HepG2 (cell line): ENCODE measurements around the gene STOML1. TPM values are rescaled to one million over a fixed set of nuclear protein-coding genes. Genes with fewer than 3 reads are reported as not detected.

Experiments
- CTCF ChIP-seq: sonication (generic); formaldehyde crosslinking; IDR thresholded peaks from 2 replicates; pipeline ENCODE4 v1.5.0; 2020; ENCODE audit warnings: mild to moderate bottlenecking, missing genetic modification reagents, moderate library complexity
- HMGA1 ChIP-seq: sonication (generic); formaldehyde crosslinking; conservative IDR thresholded peaks from 2 replicates; pipeline ENCODE4 v1.4.0; 2020; ENCODE audit warnings: missing genetic modification reagents
- MAF1 ChIP-seq: sonication (generic); formaldehyde crosslinking; IDR thresholded peaks from 2 replicates; pipeline ENCODE4 v1.5.0; 2020; ENCODE audit warnings: missing genetic modification reagents, borderline replicate concordance
- POLR2AphosphoS5 ChIP-seq: IDR thresholded peaks from 2 replicates; pipeline ENCODE4 v1.6.1; 2012; ENCODE audit warnings: low read depth, low read length
- SIX4 ChIP-seq: sonication (generic); formaldehyde crosslinking; IDR thresholded peaks from 2 replicates; pipeline ENCODE4 v1.4.0; 2020; ENCODE audit warnings: missing genetic modification reagents
- ZNF281 ChIP-seq: sonication (generic); formaldehyde crosslinking; IDR thresholded peaks from 2 replicates; pipeline ENCODE4 v1.4.0; 2020; ENCODE audit warnings: missing genetic modification reagents, borderline replicate concordance
- ZNF337 ChIP-seq: sonication (generic); formaldehyde crosslinking; IDR thresholded peaks from 2 replicates; pipeline ENCODE4 v1.5.1; 2020; ENCODE audit warnings: missing genetic modification reagents, low read depth, mild to moderate bottlenecking, borderline replicate concordance
- ZNF414 ChIP-seq: sonication (generic); formaldehyde crosslinking; IDR thresholded peaks from 2 replicates; pipeline ENCODE4 v1.5.0; 2020; ENCODE audit warnings: missing genetic modification reagents
- polyA plus RNA-seq, 8 experiments: library from polyadenylated mRNA; depleted of rRNA in 3 of 8; stranded (reverse) in 7 of 8; unstranded in 1 of 8; fragments of >200 nt; fragmentation: Illumina TruSeq in 4 of 8; extraction: Trizol in 4 of 8; gene quantifications; 2 replicates each; pipeline versions ENCODE4 v1.2.1 to v1.2.3, GENCODE V29; 2011 to 2016; ENCODE audit warnings: low read depth in 4 of 8, missing spikeins in 1 of 8, mixed read lengths in 1 of 8; ENCODE audit not compliant: insufficient read depth in 1 of 8
- total RNA-seq, 5 experiments: library from RNA; depleted of rRNA; stranded (reverse); fragments of >200 nt; fragmentation: Illumina TruSeq; extraction: Trizol; gene quantifications; 2 replicates each; pipeline ENCODE4 v1.2.3, GENCODE V29; 2016; ENCODE audit warnings: low read depth in 1 of 5

STOML1 gene
- total and polyA plus RNA-seq, 2 of the 13 experiments (the other 11 are each of a cell fraction or from before 2014, with no cell fraction given) = 3.5 to 3.7 TPM

- no peak for TF ChIP-seq CTCF
- no peak for TF ChIP-seq ZNF414 (CRISPR knock-in tag)
- TF ChIP-seq ZNF281 = no peak
- no peak for TF ChIP-seq SIX4 (CRISPR knock-in tag)
- TF ChIP-seq HMGA1 (CRISPR knock-in tag) = no peak
- TF ChIP-seq POLR2AphosphoS5 = no peak
- no peak for TF ChIP-seq MAF1
- no peak for TF ChIP-seq ZNF337 (CRISPR knock-in tag)
- TF ChIP-seq, all 625 proteins: peak for 0
These were observed 15.8 kb upstream of the STOML1 start (continued) for GRCh38 chr15:74007820-74008371.
